Adrenal gland (tissue), 5 donors: ENCODE data around the gene VWA1.
"Not testable (repeated sequence)": the region's sequence is repeated elsewhere in the genome, so short reads cannot be mapped to it uniquely, and the experiment has no call there.

Experiments
- CTCF ChIP-seq, 6 experiments: fragments of 450-650 bp in 4 of 6; fragments of 200-600 bp in 2 of 6; sonication (generic) in 1 of 6; IDR thresholded peaks; 1 replicate in 5 of 6; 2 replicates in 1 of 6; pipeline versions ENCODE4 v1.5.1 to v1.8.0; 2016 to 2021; ENCODE audit warnings: antibody characterized with exemption in 6 of 6, mild to moderate bottlenecking in 2 of 6, moderate library complexity in 1 of 6
- POLR2A ChIP-seq, 2 donors: fragments of 450-650 bp; IDR thresholded peaks; one replicate each; pipeline ENCODE4 v1.6.1; 2017; ENCODE audit warnings: antibody characterized with exemption in 2 of 2, mild to moderate bottlenecking in 2 of 2, moderate library complexity in 1 of 2
- donor health status: DM: no; HTN: no; CAD: no.

- TF ChIP-seq CTCF, POLR2A (IDR thresholded peaks at IDR 0.05): not testable (repeated sequence)
Observed at GRCh38 chr1:1481811-1482210, 46.3 kb downstream of the VWA1 start.
